ENCODE data around the gene GRID1. TPM values are rescaled to one million over a fixed set of nuclear protein-coding genes. Genes with fewer than 3 reads are reported as not detected.

The GRID1 gene
- total and polyA plus RNA-seq, 9 of the 15 experiments (the other 6 are each of a cell fraction or from before 2014, with no cell fraction given) = 0.01 to 7.2 (median 1.2) TPM

- TF ChIP-seq ZNF830 (CRISPR knock-in tag; IDR thresholded peaks at IDR 0.05) (no peak), XRCC4 (IDR thresholded peaks at IDR 0.05; ENCODE audit: extremely low read depth, insufficient read depth, insufficient read length) (no peak)
These were observed 25.7 kb downstream of the GRID1 start (continued) for GRCh38 chr10:86340991-86341260.

GRCh38 chr10:86340176-86340990, 26.2 kb downstream of the GRID1 start:
- no peak for FAIRE-seq
- no TSS peak for BruUV-seq (replicated peaks)
- no peaks in the 10 kb centered on the region for H3K36me3 ChIP-seq (ENCODE audit: control insufficient read depth, insufficient read depth, low read length)
- peaks cover 0 to 6% of the 10 kb centered on the region in 2 experiments; a peak in 1 of 5 replicates for H3K27me3 ChIP-seq (ENCODE audit: control insufficient read depth in 2 of 2, insufficient read depth in 2 of 2, low read length in 2 of 2)
- in situ Hi-C loops (cut with MboI) = no loop called here
- H3K9ac ChIP-seq (ENCODE audit: insufficient read depth in 1 of 2, low read depth in 2 of 2, low read length in 2 of 2) = no peak overlapping the region
- H3K27ac ChIP-seq (ENCODE audit: extremely low read depth, low read depth, low read length) = no peak overlapping the region
- H3K4me3 ChIP-seq = no peak overlapping the region
- H3K79me2 ChIP-seq (ENCODE audit: control insufficient read depth, insufficient read depth, low read length) = no peaks in the 10 kb centered on the region
- no peak for ATAC-seq
- H3K9me3 ChIP-seq (replicated peaks; ENCODE audit: control insufficient read depth, insufficient read depth, low read depth, low read length) = no peaks in the 10 kb centered on the region
- no peak for DNase-seq (ENCODE audit: extremely low read depth in 1 of 4, low spot score in 3 of 4)
- ChIA-PET POLR2A (no interaction called here), CTCF (ENCODE audit: low intra/inter-chr PET ratio) (no interaction called here)
- H4K20me1 ChIP-seq (replicated peaks; ENCODE audit: control insufficient read depth, insufficient read depth, low read length) = no peaks in the 10 kb centered on the region
- no peaks in the 10 kb centered on the region for H3K9me1 ChIP-seq (ENCODE audit: control insufficient read depth, insufficient read depth, low read length)
- WGBS (ENCODE audit: insufficient coverage, low coverage, missing lambda C conversion rate) = 0% methylated on average over 8 of the region's 13 CpGs
- H2AFZ ChIP-seq (ENCODE audit: low read depth, low read length) = no peak overlapping the region
- intact Hi-C loops (cut with micrococcal nuclease) = no loop called here
- no peak overlapping the region for H3K4me2 ChIP-seq (ENCODE audit: insufficient read depth, low read length)
- no peaks in the 10 kb centered on the region; a peak in 1 of 5 replicates for H3K4me1 ChIP-seq (replicated peaks in 1 of 2; ENCODE audit: control insufficient read depth in 2 of 2, insufficient read depth in 2 of 2, low read length in 2 of 2)
- TF ChIP-seq MEF2A (IDR thresholded peaks at IDR 0.05; ENCODE audit: control insufficient read depth, low read depth, low read length) (no peak), MAZ (CRISPR knock-in tag; conservative IDR thresholded peaks at IDR 0.05 in 1 of 2, IDR thresholded peaks at IDR 0.05 in 1 of 2) (no peak), NR1H2 (CRISPR knock-in tag; IDR thresholded peaks at IDR 0.05) (no peak), SIN3B (IDR thresholded peaks at IDR 0.05; ENCODE audit: low read depth) (no peak), ETS1 (conservative IDR thresholded peaks at IDR 0.05; ENCODE audit: control insufficient read depth, low read depth, low read length) (no peak), CUX1 (CRISPR knock-in tag; IDR thresholded peaks at IDR 0.05) (no peak), ELK3 (CRISPR knock-in tag; IDR thresholded peaks at IDR 0.05) (no peak), ZNF695 (CRISPR knock-in tag; IDR thresholded peaks at IDR 0.05) (no peak)
- TF ChIP-seq, protein P1, sequence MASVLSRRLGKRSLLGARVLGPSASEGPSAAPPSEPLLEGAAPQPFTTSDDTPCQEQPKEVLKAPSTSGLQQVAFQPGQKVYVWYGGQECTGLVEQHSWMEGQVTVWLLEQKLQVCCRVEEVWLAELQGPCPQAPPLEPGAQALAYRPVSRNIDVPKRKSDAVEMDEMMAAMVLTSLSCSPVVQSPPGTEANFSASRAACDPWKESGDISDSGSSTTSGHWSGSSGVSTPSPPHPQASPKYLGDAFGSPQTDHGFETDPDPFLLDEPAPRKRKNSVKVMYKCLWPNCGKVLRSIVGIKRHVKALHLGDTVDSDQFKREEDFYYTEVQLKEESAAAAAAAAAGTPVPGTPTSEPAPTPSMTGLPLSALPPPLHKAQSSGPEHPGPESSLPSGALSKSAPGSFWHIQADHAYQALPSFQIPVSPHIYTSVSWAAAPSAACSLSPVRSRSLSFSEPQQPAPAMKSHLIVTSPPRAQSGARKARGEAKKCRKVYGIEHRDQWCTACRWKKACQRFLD (CRISPR knock-in tag; IDR thresholded peaks at IDR 0.05) = no peak
